Measurements from ENCODE around the gene WNK2. TPM values are rescaled to one million over a fixed set of nuclear protein-coding genes. Genes with fewer than 3 reads are reported as not detected.

The WNK2 gene
- polyA plus RNA-seq, 1 donor = 80.4 TPM

DNA sequence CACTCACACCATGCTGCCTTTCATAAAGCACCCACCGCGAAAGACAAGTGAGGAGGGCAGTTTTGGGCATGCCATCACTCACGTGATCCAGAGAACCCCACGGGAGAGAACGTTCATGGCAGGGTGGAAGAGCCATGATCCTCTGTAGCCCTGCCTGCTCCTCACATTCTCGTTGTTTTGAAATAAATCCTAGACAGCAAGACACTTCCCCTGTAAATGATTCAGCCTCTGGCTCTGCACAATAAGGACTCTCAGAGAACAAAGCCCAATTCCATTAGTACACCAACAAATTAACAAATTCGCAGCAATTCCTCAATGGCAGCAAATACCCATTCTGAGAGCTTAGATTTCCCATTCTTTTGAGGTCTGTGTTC, 71.5 kb downstream of the WNK2 start:
- no peak for DNase-seq
- no peaks in the 10 kb centered on the region for H3K9me3 ChIP-seq (ENCODE audit: control insufficient read depth, low read depth, low read length)
- no peaks in the 10 kb centered on the region for H3K27me3 ChIP-seq (ENCODE audit: control insufficient read depth, insufficient read depth, low read length)
- H3K27ac ChIP-seq (ENCODE audit: low read length) = no peak overlapping the region
- no peaks in the 10 kb centered on the region for H3K4me1 ChIP-seq (ENCODE audit: control insufficient read depth, insufficient read depth, low read length)
- WGBS (ENCODE audit: insufficient coverage, low lambda C conversion rate) = 80% methylated on average over 2 of the region's 7 CpGs
- H3K36me3 ChIP-seq (ENCODE audit: control insufficient read depth, insufficient read depth, low read length) = peaks cover 67% of the 10 kb centered on the region
- no peak overlapping the region for H3K4me3 ChIP-seq (ENCODE audit: low read length)

DNA sequence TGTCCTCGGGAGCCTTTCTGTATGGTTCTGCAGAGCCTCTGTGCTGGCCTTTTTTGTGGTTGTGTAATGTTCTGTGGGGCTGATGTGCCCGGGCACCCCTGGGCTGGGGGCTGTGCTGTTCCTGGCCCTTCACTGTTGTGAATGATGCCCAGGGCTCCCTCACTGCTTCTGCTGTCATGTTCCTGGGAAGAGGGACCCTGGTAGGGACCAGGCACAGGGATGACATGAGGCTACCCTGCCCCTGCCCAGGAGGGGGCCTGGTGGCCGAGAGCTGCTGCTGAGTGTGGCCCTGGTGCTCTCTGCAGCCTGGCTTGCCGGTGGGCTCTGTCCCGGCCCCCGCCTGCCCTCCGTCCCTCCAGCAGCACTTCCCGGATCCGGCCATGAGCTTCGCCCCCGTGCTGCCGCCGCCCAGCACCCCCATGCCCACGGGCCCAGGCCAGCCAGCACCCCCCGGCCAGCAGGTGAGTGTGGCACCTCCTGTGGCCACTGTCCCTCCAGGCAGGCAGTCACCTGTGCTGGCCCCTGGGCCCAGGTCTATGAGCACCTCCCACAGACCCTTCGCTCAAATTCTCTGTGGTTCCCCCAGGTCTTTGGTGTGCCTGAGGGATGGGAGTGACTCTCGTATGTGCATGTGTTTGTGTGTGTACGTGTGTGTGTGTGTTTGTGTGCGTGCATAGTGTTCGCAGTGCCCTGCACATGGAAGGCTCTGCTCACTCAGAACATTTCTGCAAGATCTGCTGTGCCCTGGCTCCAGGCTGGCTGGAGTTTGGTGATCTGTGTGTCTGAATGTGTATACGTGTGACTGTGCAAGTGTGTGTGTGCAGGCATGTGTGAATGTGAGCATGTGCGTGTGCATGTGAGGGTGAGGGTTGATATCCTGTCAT, 72.3 kb downstream of the WNK2 start:
- no peak overlapping the region for H3K27ac ChIP-seq (ENCODE audit: low read length)
- no peak overlapping the region for H3K4me3 ChIP-seq (ENCODE audit: low read length)
- no peaks in the 10 kb centered on the region for H3K9me3 ChIP-seq (ENCODE audit: control insufficient read depth, low read depth, low read length)
- no peak for DNase-seq
- no peaks in the 10 kb centered on the region for H3K4me1 ChIP-seq (ENCODE audit: control insufficient read depth, insufficient read depth, low read length)
- H3K36me3 ChIP-seq (ENCODE audit: control insufficient read depth, insufficient read depth, low read length) = peaks cover 72% of the 10 kb centered on the region
- WGBS (ENCODE audit: insufficient coverage, low lambda C conversion rate) = no CpG with 5 or more reads among the region's 22 CpGs
- H3K27me3 ChIP-seq (ENCODE audit: control insufficient read depth, insufficient read depth, low read length) = no peaks in the 10 kb centered on the region

DNA sequence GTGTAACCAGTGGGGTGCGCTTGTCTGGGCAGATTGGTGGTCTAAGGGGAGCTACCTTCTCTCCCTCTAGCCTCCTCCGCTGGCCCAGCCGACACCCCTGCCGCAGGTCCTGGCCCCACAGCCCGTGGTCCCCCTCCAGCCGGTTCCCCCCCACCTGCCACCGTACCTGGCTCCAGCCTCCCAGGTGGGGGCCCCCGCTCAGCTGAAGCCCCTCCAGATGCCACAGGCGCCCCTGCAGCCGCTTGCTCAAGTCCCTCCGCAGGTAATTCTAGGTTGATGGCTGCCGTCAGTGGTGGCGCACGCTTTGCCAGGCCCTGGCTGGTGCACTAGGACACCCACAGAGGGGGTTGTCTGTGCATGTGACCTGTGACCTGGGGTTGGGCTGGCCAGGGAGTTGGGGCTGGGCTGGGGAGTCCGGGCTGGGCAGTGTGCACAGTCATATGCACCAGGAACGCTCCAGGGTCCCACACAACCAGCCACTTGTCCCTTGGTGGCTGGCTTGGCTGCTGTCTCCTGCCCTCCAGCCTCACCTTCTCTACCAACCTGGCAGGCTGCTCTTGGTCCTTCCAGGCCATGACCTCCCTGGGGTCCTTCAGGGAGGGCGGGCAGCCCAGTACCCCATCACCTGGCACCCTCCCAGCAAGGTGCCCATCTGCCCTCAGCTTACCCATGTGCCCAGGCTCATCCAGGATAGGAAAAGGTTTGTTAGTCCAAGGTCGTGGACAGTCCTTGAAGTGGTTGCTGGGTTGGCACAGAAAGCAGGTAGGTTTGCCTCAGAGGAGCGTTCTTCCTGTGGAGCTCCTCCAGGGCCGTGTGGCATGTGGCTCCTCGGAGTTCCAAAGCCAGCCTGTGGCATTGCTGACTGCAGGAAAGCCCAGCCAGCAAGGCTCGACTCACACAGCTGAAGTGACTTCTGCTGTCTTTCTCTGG, 73.2 kb downstream of the WNK2 start:
- no peaks in the 10 kb centered on the region for H3K27me3 ChIP-seq (ENCODE audit: control insufficient read depth, insufficient read depth, low read length)
- no peak overlapping the region for H3K4me3 ChIP-seq (ENCODE audit: low read length)
- H3K36me3 ChIP-seq (ENCODE audit: control insufficient read depth, insufficient read depth, low read length) = peaks cover 72% of the 10 kb centered on the region
- DNase-seq = no peak
- no peak overlapping the region for H3K27ac ChIP-seq (ENCODE audit: low read length)
- H3K9me3 ChIP-seq (ENCODE audit: control insufficient read depth, low read depth, low read length) = no peaks in the 10 kb centered on the region
- no peaks in the 10 kb centered on the region for H3K4me1 ChIP-seq (ENCODE audit: control insufficient read depth, insufficient read depth, low read length)
- no CpG with 5 or more reads among the region's 22 CpGs for WGBS (ENCODE audit: insufficient coverage, low lambda C conversion rate)

DNA sequence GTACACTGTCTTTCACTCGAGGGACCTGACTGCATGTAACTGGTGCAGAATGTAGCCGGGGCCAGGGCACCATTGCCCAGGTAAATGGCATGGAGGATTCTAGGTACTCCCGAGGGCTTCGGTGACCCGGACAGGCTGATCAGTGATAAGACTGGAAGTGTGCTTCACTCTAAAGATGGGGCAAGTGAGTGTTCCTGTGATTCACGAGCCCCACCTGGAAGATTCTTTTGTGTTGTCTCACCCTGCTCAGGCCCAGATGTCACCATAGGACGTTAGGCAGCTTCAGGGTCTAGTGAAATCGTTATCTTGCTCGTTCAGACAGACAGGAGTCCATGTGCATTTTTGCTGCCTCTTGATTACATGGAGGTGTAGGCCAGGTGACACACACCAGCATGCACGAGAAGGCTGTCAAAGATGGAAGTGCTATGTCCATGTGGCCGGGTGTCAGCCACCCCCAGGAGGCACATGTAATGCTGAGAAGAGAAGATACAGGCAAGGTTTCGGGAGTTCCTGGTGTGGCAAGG, 73.9 kb downstream of the WNK2 start:
- Histone ChIP-seq H3K27ac (ENCODE audit: low read length) (no peak overlapping the region), H3K36me3 (ENCODE audit: control insufficient read depth, insufficient read depth, low read length) (peaks cover 70% of the 10 kb centered on the region), H3K9me3 (ENCODE audit: control insufficient read depth, low read depth, low read length) (no peaks in the 10 kb centered on the region), H3K4me3 (ENCODE audit: low read length) (no peak overlapping the region), H3K27me3 (ENCODE audit: control insufficient read depth, insufficient read depth, low read length) (no peaks in the 10 kb centered on the region), H3K4me1 (ENCODE audit: control insufficient read depth, insufficient read depth, low read length) (no peaks in the 10 kb centered on the region)
- 80% methylated on average over 1 of the region's 12 CpGs for whole genome bisulfite sequencing (ENCODE audit: insufficient coverage, low lambda C conversion rate)
- no peak for DNase-seq

DNA sequence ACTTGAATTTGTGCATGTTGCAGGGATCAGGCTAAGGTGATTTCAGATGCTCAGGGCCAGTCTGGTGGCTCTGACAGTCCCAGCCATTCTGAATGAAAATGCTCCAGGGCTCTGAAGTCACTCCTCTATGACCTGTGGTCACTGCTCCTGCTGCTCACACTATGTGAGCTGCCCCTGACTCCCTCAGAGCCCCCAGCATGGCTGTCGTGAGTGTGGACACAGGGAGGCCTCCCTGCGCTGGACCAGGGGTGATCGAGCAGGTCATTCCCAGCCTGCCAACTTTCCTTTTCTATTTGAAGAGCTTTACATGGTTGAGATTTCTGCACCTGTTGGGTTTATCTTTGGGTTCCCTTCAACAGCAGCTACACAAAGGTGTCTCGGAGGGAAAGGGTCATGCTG, 74.5 kb downstream of the WNK2 start:
- Histone ChIP-seq H3K36me3 (ENCODE audit: control insufficient read depth, insufficient read depth, low read length) (peaks cover 69% of the 10 kb centered on the region), H3K27ac (ENCODE audit: low read length) (no peak overlapping the region), H3K4me1 (ENCODE audit: control insufficient read depth, insufficient read depth, low read length) (no peaks in the 10 kb centered on the region), H3K27me3 (ENCODE audit: control insufficient read depth, insufficient read depth, low read length) (no peaks in the 10 kb centered on the region), H3K9me3 (ENCODE audit: control insufficient read depth, low read depth, low read length) (no peaks in the 10 kb centered on the region), H3K4me3 (ENCODE audit: low read length) (no peak overlapping the region)
- no CpG with 5 or more reads among the region's 4 CpGs for WGBS (ENCODE audit: insufficient coverage, low lambda C conversion rate)
- no peak for DNase-seq

DNA sequence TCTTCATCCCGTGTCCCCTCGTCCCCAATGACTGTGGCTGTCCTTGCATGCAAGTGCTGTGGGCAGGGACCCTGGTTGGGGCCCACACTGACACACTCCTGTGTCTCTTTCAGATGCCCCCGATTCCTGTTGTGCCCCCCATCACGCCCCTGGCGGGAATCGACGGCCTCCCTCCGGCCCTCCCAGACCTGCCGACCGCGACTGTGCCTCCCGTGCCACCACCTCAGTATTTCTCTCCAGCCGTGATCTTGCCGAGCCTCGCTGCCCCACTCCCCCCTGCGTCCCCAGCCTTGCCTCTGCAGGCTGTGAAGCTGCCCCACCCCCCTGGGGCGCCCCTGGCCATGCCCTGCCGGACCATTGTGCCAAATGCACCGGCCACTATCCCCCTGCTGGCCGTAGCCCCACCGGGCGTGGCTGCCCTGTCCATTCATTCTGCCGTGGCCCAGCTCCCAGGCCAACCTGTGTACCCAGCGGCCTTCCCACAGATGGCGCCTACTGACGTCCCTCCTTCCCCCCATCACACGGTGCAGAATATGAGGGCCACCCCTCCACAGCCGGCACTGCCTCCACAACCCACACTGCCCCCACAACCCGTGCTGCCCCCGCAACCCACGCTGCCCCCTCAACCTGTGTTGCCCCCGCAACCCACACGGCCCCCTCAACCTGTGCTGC, 75.0 kb downstream of the WNK2 start:
- no peak overlapping the region for H3K27ac ChIP-seq (ENCODE audit: low read length)
- DNase-seq = no peak
- H3K36me3 ChIP-seq (ENCODE audit: control insufficient read depth, insufficient read depth, low read length) = peaks cover 69% of the 10 kb centered on the region
- no peaks in the 10 kb centered on the region for H3K4me1 ChIP-seq (ENCODE audit: control insufficient read depth, insufficient read depth, low read length)
- no peaks in the 10 kb centered on the region for H3K9me3 ChIP-seq (ENCODE audit: control insufficient read depth, low read depth, low read length)
- no CpG with 5 or more reads among the region's 33 CpGs for whole genome bisulfite sequencing (ENCODE audit: insufficient coverage, low lambda C conversion rate)
- H3K4me3 ChIP-seq (ENCODE audit: low read length) = no peak overlapping the region
- H3K27me3 ChIP-seq (ENCODE audit: control insufficient read depth, insufficient read depth, low read length) = no peaks in the 10 kb centered on the region

DNA sequence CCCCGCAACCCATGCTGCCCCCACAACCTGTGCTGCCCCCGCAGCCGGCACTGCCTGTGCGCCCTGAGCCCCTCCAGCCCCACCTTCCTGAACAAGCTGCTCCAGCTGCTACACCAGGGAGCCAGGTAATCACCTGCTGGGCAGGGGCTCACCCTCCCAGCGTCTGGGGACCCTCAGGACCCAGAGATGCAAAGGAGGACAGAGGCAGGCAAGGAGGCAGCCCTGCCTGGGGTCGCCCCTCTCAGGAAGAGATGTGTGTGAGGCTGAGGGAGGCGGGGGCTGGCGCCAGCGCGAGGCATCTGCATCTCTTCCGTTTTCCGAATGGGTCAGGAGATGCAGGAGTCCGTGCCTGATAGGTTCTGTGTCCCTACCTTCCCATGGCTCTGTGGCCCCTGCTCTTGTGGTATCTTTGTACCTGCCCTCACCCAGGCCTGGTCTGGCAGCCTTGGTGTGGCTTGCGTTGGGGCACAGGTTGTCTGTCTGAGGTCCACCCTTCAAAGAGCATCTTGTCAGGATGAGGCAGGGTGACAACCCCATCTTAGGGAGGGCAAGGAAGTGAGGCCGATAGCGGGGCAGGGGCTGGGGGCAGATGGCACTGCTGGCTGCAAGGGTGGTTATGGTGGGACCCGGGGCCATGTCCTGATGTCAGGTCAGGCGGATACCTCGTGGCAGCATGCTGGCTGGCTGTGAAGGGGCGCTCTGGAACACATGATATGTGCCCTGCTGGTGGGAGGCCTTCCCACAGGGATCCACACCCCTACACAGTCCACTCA, 75.7 kb downstream of the WNK2 start:
- H3K27me3 ChIP-seq (ENCODE audit: control insufficient read depth, insufficient read depth, low read length) = no peaks in the 10 kb centered on the region
- no peak overlapping the region for H3K4me3 ChIP-seq (ENCODE audit: low read length)
- no peaks in the 10 kb centered on the region for H3K4me1 ChIP-seq (ENCODE audit: control insufficient read depth, insufficient read depth, low read length)
- H3K36me3 ChIP-seq (ENCODE audit: control insufficient read depth, insufficient read depth, low read length) = peaks cover 70% of the 10 kb centered on the region
- DNase-seq = no peak
- no CpG with 5 or more reads among the region's 20 CpGs for WGBS (ENCODE audit: insufficient coverage, low lambda C conversion rate)
- H3K9me3 ChIP-seq (ENCODE audit: control insufficient read depth, low read depth, low read length) = no peaks in the 10 kb centered on the region
- H3K27ac ChIP-seq (ENCODE audit: low read length) = no peak overlapping the region

DNA sequence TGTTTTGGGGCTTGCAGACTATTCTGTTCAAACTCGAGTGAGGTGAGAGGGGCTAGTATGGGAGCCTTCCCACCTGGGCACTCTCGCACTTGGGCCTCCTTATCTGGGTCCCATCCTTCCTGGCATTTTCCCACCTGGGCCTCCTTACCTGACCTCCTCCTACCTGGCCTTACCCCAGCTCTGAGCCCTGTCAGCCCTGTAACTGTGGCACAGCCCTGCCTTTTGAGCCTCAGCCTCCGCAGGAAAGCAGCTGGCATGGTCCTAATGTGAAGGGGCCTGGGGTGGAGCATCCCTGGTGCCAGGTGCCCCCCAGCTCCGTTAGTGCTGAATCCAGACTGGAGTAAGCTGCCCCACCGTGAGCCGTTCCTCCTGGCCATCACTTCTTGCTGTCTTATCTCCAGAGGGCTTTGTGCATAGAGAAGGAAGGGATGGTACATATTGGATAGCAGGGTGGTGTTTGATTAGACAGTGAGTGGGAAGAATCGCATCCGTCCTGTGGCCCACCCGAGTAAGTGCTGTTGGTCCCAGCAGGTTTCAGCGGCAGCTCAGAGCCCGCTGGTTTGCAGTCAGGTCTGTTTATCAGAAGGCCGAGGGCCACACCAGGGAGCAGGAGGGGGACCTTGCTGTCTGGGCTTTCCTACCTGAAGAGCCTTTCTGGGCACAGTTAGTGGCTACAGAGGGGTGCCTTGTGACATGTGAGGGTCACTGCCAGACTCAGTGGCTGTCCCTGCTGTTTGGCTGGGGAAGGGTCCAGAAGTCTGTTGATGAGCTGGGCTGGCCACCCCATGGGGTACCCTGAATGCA, 76.5 kb downstream of the WNK2 start:
- Histone ChIP-seq H3K36me3 (ENCODE audit: control insufficient read depth, insufficient read depth, low read length) (peaks cover 70% of the 10 kb centered on the region), H3K4me1 (ENCODE audit: control insufficient read depth, insufficient read depth, low read length) (no peaks in the 10 kb centered on the region), H3K9me3 (ENCODE audit: control insufficient read depth, low read depth, low read length) (no peaks in the 10 kb centered on the region), H3K27ac (ENCODE audit: low read length) (no peak overlapping the region), H3K4me3 (ENCODE audit: low read length) (no peak overlapping the region), H3K27me3 (ENCODE audit: control insufficient read depth, insufficient read depth, low read length) (no peaks in the 10 kb centered on the region)
- no CpG with 5 or more reads among the region's 12 CpGs for WGBS (ENCODE audit: insufficient coverage, low lambda C conversion rate)
- DNase-seq = no peak

DNA sequence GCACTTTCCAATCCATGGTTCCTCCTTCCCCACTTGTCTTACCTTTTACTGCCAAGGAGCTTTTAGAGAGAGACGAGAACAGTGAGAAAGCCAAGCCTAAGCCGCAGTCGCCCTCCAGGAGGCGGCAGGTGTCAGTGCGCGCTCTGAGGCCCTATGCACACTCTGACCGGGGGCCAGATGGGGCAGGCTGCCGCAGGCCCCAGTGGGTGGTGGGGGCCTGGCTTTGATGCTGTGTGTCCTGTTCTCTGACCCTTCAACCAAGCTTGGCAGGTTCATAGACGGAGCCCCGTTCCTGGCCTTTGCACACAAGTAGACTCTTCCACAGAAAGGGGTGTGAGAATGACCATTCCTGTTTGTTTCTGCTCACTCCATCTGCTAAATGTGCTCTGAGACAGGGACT, 77.3 kb downstream of the WNK2 start:
- no peak overlapping the region for H3K27ac ChIP-seq (ENCODE audit: low read length)
- H3K27me3 ChIP-seq (ENCODE audit: control insufficient read depth, insufficient read depth, low read length) = no peaks in the 10 kb centered on the region
- no peak for DNase-seq
- no CpG with 5 or more reads among the region's 10 CpGs for WGBS (ENCODE audit: insufficient coverage, low lambda C conversion rate)
- H3K36me3 ChIP-seq (ENCODE audit: control insufficient read depth, insufficient read depth, low read length) = peaks cover 70% of the 10 kb centered on the region
- no peaks in the 10 kb centered on the region for H3K9me3 ChIP-seq (ENCODE audit: control insufficient read depth, low read depth, low read length)
- no peak overlapping the region for H3K4me3 ChIP-seq (ENCODE audit: low read length)
- no peaks in the 10 kb centered on the region for H3K4me1 ChIP-seq (ENCODE audit: control insufficient read depth, insufficient read depth, low read length)
